Activated T-helper 9 cell treated with anti-CD3 and anti-CD28 coated beads, Interleukin-2, amount 50 U/mL, for 16 hours (primary cell): ENCODE measurements around the gene GIGYF2.

ENCODE experiments used
- DNase-seq: peaks from one replicate; pipeline ENCODE4 v3.0.0-alpha.2; 2020; ENCODE audit warnings: low read depth

The GIGYF2 gene

GRCh38 chr2:232879618-232880494 is 182.7 kb downstream of the GIGYF2 start:
- no peak for DNase-seq

- DNase-seq: no peak
Measured at GRCh38 chr2:232880764-232881351, 183.7 kb downstream of the GIGYF2 start.

- DNase-seq: no peak
Measured at GRCh38 chr2:232882085-232882484, 185.0 kb downstream of the GIGYF2 start.

GRCh38 chr2:232882505-232883115 is 185.5 kb downstream of the GIGYF2 start:
- DNase-seq: no peak

GRCh38 chr2:232883116-232883721 is 186.1 kb downstream of the GIGYF2 start:
- DNase-seq: no peak

GRCh38 chr2:232884001-232884421 is 186.9 kb downstream of the GIGYF2 start:
- no peak for DNase-seq

GRCh38 chr2:232884549-232885263 is 187.6 kb downstream of the GIGYF2 start:
- DNase-seq: no peak

- DNase-seq: no peak
Measured at GRCh38 chr2:232885264-232885961, 188.3 kb downstream of the GIGYF2 start.

- no peak for DNase-seq
Measured at GRCh38 chr2:232886176-232886575, 189.0 kb downstream of the GIGYF2 start.

- DNase-seq: no peak
Measured at GRCh38 chr2:232886632-232887031, 189.5 kb downstream of the GIGYF2 start.

- DNase-seq: no peak
Measured at GRCh38 chr2:232887171-232887850, 190.2 kb downstream of the GIGYF2 start.

GRCh38 chr2:232888099-232888836 is 191.1 kb downstream of the GIGYF2 start:
- DNase-seq: no peak

- DNase-seq: no peak
Measured at GRCh38 chr2:232888839-232889529, 191.9 kb downstream of the GIGYF2 start.

- no peak for DNase-seq
Measured at GRCh38 chr2:232889876-232890401, 192.8 kb downstream of the GIGYF2 start.

- no peak for DNase-seq
Measured at GRCh38 chr2:232890536-232890895, 193.4 kb downstream of the GIGYF2 start.

GRCh38 chr2:232890896-232891601 is 193.9 kb downstream of the GIGYF2 start:
- DNase-seq: no peak

GRCh38 chr2:232891621-232892071 is 194.5 kb downstream of the GIGYF2 start:
- DNase-seq: no peak

- DNase-seq: no peak
Measured at GRCh38 chr2:232892221-232892620, 195.1 kb downstream of the GIGYF2 start.
